NB4 (cell line): ENCODE data around the gene COG5.
A peak's percentile ranks its signal among the peaks of the same experiment; 100 is the strongest.

Experiments used
- DNase-seq: peaks from one replicate; pipeline ENCODE4 v3.0.0; 2010; ENCODE audit warnings: low read depth
- H3K4me3 ChIP-seq: one replicate; pipeline ENCODE4 v1.5.1; 2011; ENCODE audit warnings: mild to moderate bottlenecking, low read depth, low read length, moderate library complexity
- MYC ChIP-seq: IDR thresholded peaks from 2 replicates; pipeline ENCODE4 v1.6.1; 2011; ENCODE audit warnings: low read depth, low read length
- POLR2A ChIP-seq: IDR thresholded peaks from 2 replicates; pipeline ENCODE4 v1.6.1; 2011; ENCODE audit warnings: mild to moderate bottlenecking; ENCODE audit not compliant: insufficient read length; ENCODE audit errors: extremely low read depth
- TF ChIP-seq, protein P1 (sequence below): IDR thresholded peaks from 2 replicates; pipeline ENCODE4 v1.6.1; 2011; ENCODE audit warnings: low read depth, low read length
- TF ChIP-seq, protein P2 (sequence below): IDR thresholded peaks from one replicate; pipeline ENCODE4 v1.5.1; 2012; ENCODE audit warnings: low read depth, low read length

The COG5 gene

DNA sequence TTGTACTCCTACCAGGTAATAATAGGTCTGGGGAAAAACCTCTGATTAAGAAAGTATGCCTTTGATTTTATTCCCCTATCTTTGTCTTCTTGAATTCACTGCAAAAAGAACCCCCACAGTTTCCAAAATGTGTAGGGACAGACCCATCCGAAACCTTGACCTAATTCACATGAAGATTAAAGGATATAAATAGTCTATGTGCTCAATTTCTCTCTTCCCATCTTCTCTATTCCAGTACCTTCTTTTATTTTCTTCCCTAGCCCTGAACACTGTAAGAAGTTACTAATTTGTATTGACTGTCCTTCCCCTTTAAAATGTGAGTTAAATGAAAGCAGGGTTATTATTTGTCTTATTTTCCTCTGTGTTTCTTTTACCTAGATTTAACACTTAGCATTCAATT is 259.7 kb downstream of the COG5 start:
- DNase-seq, result no peak

DNA sequence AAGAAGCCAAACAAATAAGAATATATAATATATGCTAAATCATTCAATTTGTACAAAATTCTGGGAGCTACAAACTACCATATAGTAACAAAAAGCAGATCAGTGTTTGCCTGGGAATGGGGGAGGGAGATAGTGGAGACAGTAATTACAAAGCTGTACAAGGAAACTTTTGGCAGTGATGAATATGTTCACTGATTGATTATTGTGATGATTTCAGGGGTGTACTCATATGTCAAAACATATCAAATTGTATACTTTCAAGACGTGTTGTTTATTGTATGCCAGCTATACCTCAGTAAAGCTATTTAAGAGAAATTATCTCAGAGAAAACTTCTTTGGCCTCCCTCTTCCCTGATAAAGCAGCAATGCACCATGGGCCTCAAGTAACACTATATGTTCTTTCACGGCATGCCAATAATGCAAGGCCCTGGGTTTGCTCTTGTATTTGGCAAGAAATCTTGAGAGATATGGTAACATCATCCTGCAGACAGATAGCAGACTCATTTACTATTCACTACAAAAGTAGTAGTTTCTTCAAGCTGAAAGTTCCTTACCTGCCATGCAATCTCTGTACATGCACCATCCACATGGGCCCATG is 261.4 kb downstream of the COG5 start:
- H3K4me3 ChIP-seq, result no peak overlapping the region
- DNase-seq, result no peak
- TF ChIP-seq MYC, result no peak
- TF ChIP-seq, protein P1, sequence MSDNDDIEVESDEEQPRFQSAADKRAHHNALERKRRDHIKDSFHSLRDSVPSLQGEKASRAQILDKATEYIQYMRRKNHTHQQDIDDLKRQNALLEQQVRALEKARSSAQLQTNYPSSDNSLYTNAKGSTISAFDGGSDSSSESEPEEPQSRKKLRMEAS, result no peak
- TF ChIP-seq, protein P2, sequence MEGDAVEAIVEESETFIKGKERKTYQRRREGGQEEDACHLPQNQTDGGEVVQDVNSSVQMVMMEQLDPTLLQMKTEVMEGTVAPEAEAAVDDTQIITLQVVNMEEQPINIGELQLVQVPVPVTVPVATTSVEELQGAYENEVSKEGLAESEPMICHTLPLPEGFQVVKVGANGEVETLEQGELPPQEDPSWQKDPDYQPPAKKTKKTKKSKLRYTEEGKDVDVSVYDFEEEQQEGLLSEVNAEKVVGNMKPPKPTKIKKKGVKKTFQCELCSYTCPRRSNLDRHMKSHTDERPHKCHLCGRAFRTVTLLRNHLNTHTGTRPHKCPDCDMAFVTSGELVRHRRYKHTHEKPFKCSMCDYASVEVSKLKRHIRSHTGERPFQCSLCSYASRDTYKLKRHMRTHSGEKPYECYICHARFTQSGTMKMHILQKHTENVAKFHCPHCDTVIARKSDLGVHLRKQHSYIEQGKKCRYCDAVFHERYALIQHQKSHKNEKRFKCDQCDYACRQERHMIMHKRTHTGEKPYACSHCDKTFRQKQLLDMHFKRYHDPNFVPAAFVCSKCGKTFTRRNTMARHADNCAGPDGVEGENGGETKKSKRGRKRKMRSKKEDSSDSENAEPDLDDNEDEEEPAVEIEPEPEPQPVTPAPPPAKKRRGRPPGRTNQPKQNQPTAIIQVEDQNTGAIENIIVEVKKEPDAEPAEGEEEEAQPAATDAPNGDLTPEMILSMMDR, result no peak
- TF ChIP-seq POLR2A, result no peak

More for the DNA sequence above, 259.7 kb downstream of the COG5 start:
- no peak overlapping the region for H3K4me3 ChIP-seq
- TF ChIP-seq MYC (no peak), POLR2A (no peak)
- TF ChIP-seq, protein P2, result no peak
- TF ChIP-seq, protein P1, result no peak

DNA sequence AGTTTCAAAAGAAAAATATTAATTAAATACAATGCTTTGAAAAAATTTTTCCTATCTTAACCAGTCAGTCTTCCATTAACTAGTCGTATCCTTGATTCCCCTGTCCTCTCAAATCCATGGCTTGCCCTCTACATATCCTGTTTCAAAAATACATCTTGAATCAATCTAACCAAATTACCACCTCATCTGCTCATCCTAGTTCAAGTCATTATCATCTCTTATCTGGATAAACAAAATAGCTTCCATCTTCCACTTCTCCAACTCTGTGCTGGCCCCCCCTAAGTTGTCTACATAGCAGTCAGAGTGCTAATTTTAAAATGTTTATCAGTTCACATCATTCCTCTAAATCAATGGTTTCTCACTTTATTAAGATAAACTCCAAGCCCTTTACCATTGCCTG is 269.5 kb downstream of the COG5 start:
- TF ChIP-seq, protein P2, result no peak
- TF ChIP-seq, protein P1, result no peak
- no peak for TF ChIP-seq MYC
- TF ChIP-seq POLR2A, result no peak
- no peak for DNase-seq

DNA sequence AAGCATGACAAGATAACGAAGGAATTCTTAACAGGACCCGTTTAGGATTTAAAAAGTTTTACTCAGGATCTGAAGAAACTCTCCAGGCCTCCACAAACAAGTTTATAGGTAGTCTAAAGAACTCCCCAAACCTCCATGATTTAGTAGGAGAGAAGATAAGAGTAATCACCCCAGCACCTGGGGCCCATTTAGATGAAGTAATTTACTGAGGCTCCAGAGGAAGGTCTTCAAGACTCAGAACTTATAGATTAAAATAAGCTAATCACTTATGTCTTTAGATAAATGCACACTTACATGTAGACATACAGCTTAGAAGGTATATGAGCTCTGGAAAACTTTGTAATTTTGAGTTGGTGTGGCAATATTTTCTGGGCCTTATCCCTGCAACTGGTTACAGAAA is 271.1 kb downstream of the COG5 start:
- DNase-seq, result no peak
- no peak overlapping the region for H3K4me3 ChIP-seq
- TF ChIP-seq POLR2A (no peak), MYC (no peak)
- TF ChIP-seq, protein P2, result no peak
- TF ChIP-seq, protein P1, result no peak

More for the DNA sequence above, 269.5 kb downstream of the COG5 start:
- H3K4me3 ChIP-seq, result no peak overlapping the region

DNA sequence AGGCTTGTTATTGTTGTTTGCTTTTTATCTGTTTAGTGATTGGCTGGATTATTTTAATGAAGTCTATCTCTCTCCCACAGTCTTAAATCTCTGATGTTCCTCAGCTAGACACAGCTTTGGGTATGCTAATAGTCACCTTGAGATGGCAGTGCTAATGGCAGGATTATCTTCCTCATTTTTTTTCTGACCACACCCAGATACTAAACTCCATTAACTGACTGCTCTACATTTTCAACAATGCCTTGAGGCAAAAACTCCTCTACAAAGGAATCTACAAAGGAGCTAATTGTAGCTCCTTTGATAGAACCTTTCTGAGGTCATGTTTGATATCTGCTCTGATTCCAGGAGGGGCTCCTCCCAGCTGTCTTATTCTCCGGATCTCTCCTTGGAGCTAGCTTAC is 272.3 kb downstream of the COG5 start:
- H3K4me3 ChIP-seq, result no peak overlapping the region
- peak; percentile 5 for DNase-seq
- TF ChIP-seq, protein P1, result no peak
- no peak for TF ChIP-seq MYC
- TF ChIP-seq POLR2A, result no peak
- TF ChIP-seq, protein P2, result no peak
